ENCODE measurements around the gene FBF1.
A peak's percentile ranks its signal among the peaks of the same experiment; 100 is the strongest.
"Not testable (repeated sequence)": the region's sequence is repeated elsewhere in the genome, so short reads cannot be mapped to it uniquely, and the experiment has no call there.

FBF1 gene

GRCh38 chr17:75897160-75898019 is 43.5 kb downstream of the FBF1 start:
- DNase-seq (ENCODE audit: low read depth in 2 of 2, low spot score in 1 of 2): no peak

- peak; percentile 41 to 57 for DNase-seq (ENCODE audit: low read depth in 2 of 2, low spot score in 1 of 2)
These were observed 44.3 kb downstream of the FBF1 start, which contains the start of gene TRIM65 for GRCh38 chr17:75896415-75897159. Gene TRIM65 (minus strand): TSS chr17:75896951. CDS start chr17:75896937, 14 bp downstream.

- DNase-seq (ENCODE audit: low read depth in 2 of 2, low spot score in 1 of 2): no peak
These were observed 45.3 kb downstream of the FBF1 start for GRCh38 chr17:75895370-75896155.

- DNase-seq (ENCODE audit: low read depth in 2 of 2, low spot score in 1 of 2): no peak
These were observed 46.7 kb downstream of the FBF1 start for GRCh38 chr17:75894049-75894733.

- no peak for DNase-seq (ENCODE audit: low read depth in 2 of 2, low spot score in 1 of 2)
These were observed 47.4 kb downstream of the FBF1 start for GRCh38 chr17:75893305-75894048.

- no peak for DNase-seq (ENCODE audit: low read depth in 2 of 2, low spot score in 1 of 2)
These were observed 48.2 kb downstream of the FBF1 start for GRCh38 chr17:75892556-75893224.

GRCh38 chr17:75891605-75892555 is 49.0 kb downstream of the FBF1 start:
- no peak for DNase-seq (ENCODE audit: low read depth in 2 of 2, low spot score in 1 of 2)

GRCh38 chr17:75891022-75891604 is 49.7 kb downstream of the FBF1 start:
- no peak for DNase-seq (ENCODE audit: low read depth in 2 of 2, low spot score in 1 of 2)

GRCh38 chr17:75889454-75889853 is 51.4 kb downstream of the FBF1 start:
- DNase-seq (ENCODE audit: low read depth in 2 of 2, low spot score in 1 of 2): no peak

GRCh38 chr17:75888484-75888883 is 52.4 kb downstream of the FBF1 start:
- no peak for DNase-seq (ENCODE audit: low read depth in 2 of 2, low spot score in 1 of 2)

GRCh38 chr17:75885860-75886259 is 55.0 kb downstream of the FBF1 start:
- DNase-seq (ENCODE audit: low read depth in 2 of 2, low spot score in 1 of 2): not testable (repeated sequence)

- no peak for DNase-seq (ENCODE audit: low read depth in 2 of 2, low spot score in 1 of 2)
These were observed 55.4 kb downstream of the FBF1 start for GRCh38 chr17:75885431-75885830.

GRCh38 chr17:75881678-75882454 is 59.0 kb downstream of the FBF1 start:
- no peak for DNase-seq (ENCODE audit: low read depth in 2 of 2, low spot score in 1 of 2)

- DNase-seq (ENCODE audit: low read depth in 2 of 2, low spot score in 1 of 2): no peak
These were observed 60.6 kb downstream of the FBF1 start for GRCh38 chr17:75880266-75880665.

GRCh38 chr17:75878174-75878998 is 62.5 kb downstream of the FBF1 start, which contains the start of gene TRIM47:
Gene TRIM47 (minus strand): TSS chr17:75878581. CDS start chr17:75878548, 33 bp downstream.
- DNase-seq (ENCODE audit: low read depth in 2 of 2, low spot score in 1 of 2): no peak

GRCh38 chr17:75877752-75878173 is 63.1 kb downstream of the FBF1 start:
- DNase-seq (ENCODE audit: low read depth in 2 of 2, low spot score in 1 of 2): peak in 1 of 2 donors; percentile 48

Measured in stimulated activated CD8-positive, alpha-beta memory T cell treated with anti-CD3 and anti-CD28 coated beads, Interleukin-4, amount 100 ng/mL, for 1 hour (primary cell).